Measurements from ENCODE around the gene TOX2.

The TOX2 gene

GRCh38 chr20:44102582-44102981 lies 187.9 kb downstream of the TOX2 start:
- TF ChIP-seq CTCF (IDR thresholded peaks at IDR 0.05; ENCODE audit: borderline replicate concordance, control extremely low read depth, extremely low read depth, insufficient read depth, missing control alignments) = no peak
- in situ Hi-C loops (cut with MboI; ENCODE audit: low sequenced_read_pairs, unreplicated experiment) = no loop called here

GRCh38 chr20:44104798-44105517 lies 190.3 kb downstream of the TOX2 start:
- no peak for DNase-seq (ENCODE audit: low spot score)
- TF ChIP-seq CTCF (IDR thresholded peaks at IDR 0.05; ENCODE audit: borderline replicate concordance, control extremely low read depth, extremely low read depth, insufficient read depth, missing control alignments) = no peak
- in situ Hi-C loops (cut with MboI; ENCODE audit: low sequenced_read_pairs, unreplicated experiment) = no loop called here

More at GRCh38 chr20:44102582-44102981, 187.9 kb downstream of the TOX2 start:
- DNase-seq (ENCODE audit: low spot score) = no peak

- no peak for DNase-seq (ENCODE audit: low spot score)
- no peak for TF ChIP-seq CTCF (IDR thresholded peaks at IDR 0.05; ENCODE audit: borderline replicate concordance, control extremely low read depth, extremely low read depth, insufficient read depth, missing control alignments)
- in situ Hi-C loops (cut with MboI; ENCODE audit: low sequenced_read_pairs, unreplicated experiment) = no loop called here
Measured at GRCh38 chr20:44106615-44107014, 192.0 kb downstream of the TOX2 start.

GRCh38 chr20:44109951-44110361 lies 195.3 kb downstream of the TOX2 start:
- TF ChIP-seq CTCF (IDR thresholded peaks at IDR 0.05; ENCODE audit: borderline replicate concordance, control extremely low read depth, extremely low read depth, insufficient read depth, missing control alignments) = no peak
- no peak for DNase-seq (ENCODE audit: low spot score)
- in situ Hi-C loops (cut with MboI; ENCODE audit: low sequenced_read_pairs, unreplicated experiment) = loop anchor here (10.0 kb wide), 1 partner anchor 75 kb away; the partner anchor contains the start of gene JPH2

- in situ Hi-C loops (cut with MboI; ENCODE audit: low sequenced_read_pairs, unreplicated experiment) = loop anchor here (10.0 kb wide), 1 partner anchor 74 kb away; the partner anchor contains the start of gene JPH2
- TF ChIP-seq CTCF (IDR thresholded peaks at IDR 0.05; ENCODE audit: borderline replicate concordance, control extremely low read depth, extremely low read depth, insufficient read depth, missing control alignments) = no peak
- no peak for DNase-seq (ENCODE audit: low spot score)
Measured at GRCh38 chr20:44110816-44111568, 196.3 kb downstream of the TOX2 start.

GRCh38 chr20:44111712-44112335 lies 197.2 kb downstream of the TOX2 start:
- DNase-seq (ENCODE audit: low spot score) = no peak
- in situ Hi-C loops (cut with MboI; ENCODE audit: low sequenced_read_pairs, unreplicated experiment) = loop anchor here (10.0 kb wide), 1 partner anchor 73 kb away; the partner anchor contains the start of gene JPH2

More at GRCh38 chr20:44111712-44112335, 197.2 kb downstream of the TOX2 start:
- no peak for TF ChIP-seq CTCF (IDR thresholded peaks at IDR 0.05; ENCODE audit: borderline replicate concordance, control extremely low read depth, extremely low read depth, insufficient read depth, missing control alignments)

Data from GM13976 (cell line).